ENCODE data around the gene LRRTM4. TPM values are rescaled to one million over a fixed set of nuclear protein-coding genes. Genes with fewer than 3 reads are reported as not detected.

Gene LRRTM4
- total and polyA plus RNA-seq, 2 of the 13 experiments (the other 11 are each of a cell fraction or from before 2014, with no cell fraction given): 1.2 TPM

GRCh38 chr2:76975752-76976151 lies 546.4 kb downstream of the LRRTM4 start:
- Histone ChIP-seq H3K79me2 (ENCODE audit: insufficient read depth, low read length) (no peaks in the 10 kb centered on the region), H3K4me3 (replicated peaks in 1 of 3; ENCODE audit: insufficient read depth in 1 of 3, low read depth in 2 of 3, low read length in 3 of 3) (no peak overlapping the region), H3K27me3 (ENCODE audit: control insufficient read depth in 1 of 2, insufficient read depth in 2 of 2, low read length in 2 of 2) (no peaks in the 10 kb centered on the region), H4K20me1 (ENCODE audit: insufficient read depth, low read length) (no peaks in the 10 kb centered on the region), H3K4me2 (ENCODE audit: low read depth, low read length) (no peak overlapping the region), H2AFZ (ENCODE audit: low read length) (no peak overlapping the region), H3K27ac (ENCODE audit: extremely low read length, insufficient read depth, low read length) (no peak overlapping the region), H3K9ac (ENCODE audit: insufficient read depth, low read depth, low read length) (no peak overlapping the region), H3K9me3 (ENCODE audit: low read length) (no peaks in the 10 kb centered on the region), H3K36me3 (replicated peaks in 1 of 2; ENCODE audit: control insufficient read depth in 1 of 2, insufficient read depth in 2 of 2, low read length in 2 of 2) (no peaks in the 10 kb centered on the region), H3K4me1 (ENCODE audit: insufficient read depth, low read length) (no peaks in the 10 kb centered on the region)
- no peak for ATAC-seq
- CTCF ChIA-PET (ENCODE audit: low intra/inter-chr PET ratio, low total read pairs): no interaction called here
- no peak for FAIRE-seq
- intact Hi-C loops (cut with micrococcal nuclease; ENCODE audit: unreplicated experiment): no loop called here
- TF ChIP-seq ZNF234 (CRISPR knock-in tag; conservative IDR thresholded peaks at IDR 0.05) (no peak), ATF4 (CRISPR knock-in tag; IDR thresholded peaks at IDR 0.05) (no peak), POGZ (CRISPR knock-in tag; IDR thresholded peaks at IDR 0.05) (no peak), ZFP36L1 (CRISPR knock-in tag; IDR thresholded peaks at IDR 0.05) (no peak), ZNF75D (CRISPR knock-in tag; IDR thresholded peaks at IDR 0.05; ENCODE audit: borderline replicate concordance) (no peak), JARID2 (CRISPR knock-in tag; IDR thresholded peaks at IDR 0.05; ENCODE audit: insufficient replicate concordance) (no peak), GMEB1 (CRISPR knock-in tag; IDR thresholded peaks at IDR 0.05; ENCODE audit: borderline replicate concordance) (no peak), LRRFIP1 (CRISPR knock-in tag; conservative IDR thresholded peaks at IDR 0.05) (no peak)
- POLR2A ChIA-PET: no interaction called here
- DNase-seq (ENCODE audit: low spot score): no peak
- no TSS peak for BruUV-seq (replicated peaks)
- in situ Hi-C loops (cut with HindIII; ENCODE audit: extremely low pct_ligation_motif_present, low pct_unique_long_range_greater_than_20kb): loop anchor here (10.0 kb wide), 1 partner anchor 309 kb away; no protein-coding TSS in a partner anchor
